ENCODE data around the gene ANKRD36C.
A peak's percentile ranks its signal among the peaks of the same experiment; 100 is the strongest.
"Not testable (repeated sequence)": the region's sequence is repeated elsewhere in the genome, so short reads cannot be mapped to it uniquely, and the experiment has no call there.

ANKRD36C gene

GRCh38 chr2:95991351-95992094 lies at the start of gene ANKRD36C:
TSS of gene ANKRD36C (minus strand) at chr2:95991824. CDS start at chr2:95991708, 116 bp downstream.
- Histone ChIP-seq H3K9ac (ENCODE audit: low read length) (peak within 1 kb of the TSS; percentile 22), H3K4me3 (ENCODE audit: low read length) (peak within 1 kb of the TSS; percentile 72)
- H3K36me3 ChIP-seq (ENCODE audit: control insufficient read depth, low read depth, low read length); H3K4me1 ChIP-seq (ENCODE audit: control insufficient read depth, low read depth, low read length); H3K27me3 ChIP-seq (ENCODE audit: control insufficient read depth, insufficient read depth, low read length); H3K9me3 ChIP-seq (ENCODE audit: control insufficient read depth, low read depth, low read length); H3K27ac ChIP-seq (ENCODE audit: low read length): not testable (repeated sequence)

DNA sequence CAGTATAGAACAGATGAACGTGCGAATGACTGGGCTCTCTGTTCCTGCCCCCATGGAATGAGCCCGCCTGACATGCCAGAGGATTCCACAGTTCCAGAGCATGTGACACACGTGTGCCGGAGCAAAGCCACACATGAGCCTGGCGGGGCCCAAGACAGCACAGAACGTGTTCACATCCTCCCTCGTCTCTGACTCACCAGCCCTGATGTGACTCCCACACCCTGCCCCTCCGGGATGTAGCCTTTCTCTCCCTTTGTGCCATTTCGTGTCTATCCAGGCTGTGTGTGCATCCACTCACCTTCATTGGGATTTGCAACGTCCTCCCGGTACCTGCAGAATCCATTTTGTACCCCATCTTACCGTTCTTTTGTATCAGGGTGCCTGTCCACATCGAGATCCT lies 43.9 kb upstream of the ANKRD36C start:
- not testable (repeated sequence) for H3K36me3 ChIP-seq (ENCODE audit: control insufficient read depth, low read depth, low read length); H3K4me3 ChIP-seq (ENCODE audit: low read length); H3K27ac ChIP-seq (ENCODE audit: low read length); H3K4me1 ChIP-seq (ENCODE audit: control insufficient read depth, low read depth, low read length); H3K9me3 ChIP-seq (ENCODE audit: control insufficient read depth, low read depth, low read length); H3K27me3 ChIP-seq (ENCODE audit: control insufficient read depth, insufficient read depth, low read length); H3K9ac ChIP-seq (ENCODE audit: low read length)

GRCh38 chr2:96034792-96035191 lies 43.2 kb upstream of the ANKRD36C start, which contains the start of gene GPAT2:
TSS of gene GPAT2 (minus strand) at chr2:96034916. CDS start at chr2:96032359, 2,557 bp downstream.
- H3K4me3 ChIP-seq (ENCODE audit: low read length); H3K36me3 ChIP-seq (ENCODE audit: control insufficient read depth, low read depth, low read length); H3K27me3 ChIP-seq (ENCODE audit: control insufficient read depth, insufficient read depth, low read length); H3K27ac ChIP-seq (ENCODE audit: low read length); H3K9me3 ChIP-seq (ENCODE audit: control insufficient read depth, low read depth, low read length); H3K9ac ChIP-seq (ENCODE audit: low read length); H3K4me1 ChIP-seq (ENCODE audit: control insufficient read depth, low read depth, low read length): not testable (repeated sequence)

DNA sequence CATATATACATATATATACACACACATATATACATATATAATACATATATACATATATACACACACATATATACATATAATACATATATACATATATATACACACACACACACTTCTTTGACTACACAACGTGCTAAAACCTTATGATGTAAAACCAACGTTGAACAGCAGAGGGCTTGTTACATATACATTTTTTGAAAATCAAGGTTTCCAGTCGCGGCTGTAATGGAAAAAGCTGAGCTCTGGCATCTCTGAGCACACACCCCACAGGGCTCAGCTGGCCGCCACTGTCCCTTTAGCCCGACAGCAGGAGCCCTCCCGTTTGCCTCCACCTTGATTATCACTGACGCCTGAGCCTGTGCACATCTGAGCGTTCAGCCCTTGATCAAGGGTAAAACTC lies 42.4 kb upstream of the ANKRD36C start:
- not testable (repeated sequence) for H3K4me3 ChIP-seq (ENCODE audit: low read length); H3K36me3 ChIP-seq (ENCODE audit: control insufficient read depth, low read depth, low read length); H3K9me3 ChIP-seq (ENCODE audit: control insufficient read depth, low read depth, low read length); H3K27me3 ChIP-seq (ENCODE audit: control insufficient read depth, insufficient read depth, low read length); H3K27ac ChIP-seq (ENCODE audit: low read length); H3K9ac ChIP-seq (ENCODE audit: low read length); H3K4me1 ChIP-seq (ENCODE audit: control insufficient read depth, low read depth, low read length)

DNA sequence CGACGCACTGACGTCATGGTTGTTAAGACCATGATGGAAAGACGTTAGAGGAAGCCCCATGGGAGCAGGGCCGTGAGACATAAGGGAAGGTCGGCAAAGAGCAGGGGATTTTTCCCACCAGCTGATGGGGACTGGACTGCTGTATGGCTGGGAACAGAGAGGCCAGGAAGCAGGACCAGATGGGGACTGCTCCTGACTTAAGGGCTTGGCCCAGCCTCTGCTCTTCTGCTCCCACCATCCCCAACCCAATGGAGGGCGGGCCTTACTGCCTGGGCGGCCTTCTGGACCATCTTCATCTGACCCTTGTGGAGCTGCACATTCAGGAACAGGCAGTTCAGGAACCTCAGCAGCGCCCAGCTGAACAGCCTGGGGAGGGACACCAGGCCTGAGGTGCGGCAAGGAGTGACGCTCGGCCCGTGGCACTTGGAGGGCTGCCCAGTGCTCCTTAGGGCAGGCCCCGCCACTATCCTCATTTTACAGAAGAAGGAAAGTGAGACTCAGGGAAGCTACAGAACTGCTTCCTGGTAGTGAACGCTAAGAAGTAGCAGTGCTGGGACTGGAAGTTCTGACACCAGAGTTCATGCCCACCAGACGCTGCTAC lies 36.2 kb upstream of the ANKRD36C start:
- H3K4me3 ChIP-seq (ENCODE audit: low read length); H3K9ac ChIP-seq (ENCODE audit: low read length); H3K27ac ChIP-seq (ENCODE audit: low read length); H3K4me1 ChIP-seq (ENCODE audit: control insufficient read depth, low read depth, low read length); H3K9me3 ChIP-seq (ENCODE audit: control insufficient read depth, low read depth, low read length); H3K27me3 ChIP-seq (ENCODE audit: control insufficient read depth, insufficient read depth, low read length); H3K36me3 ChIP-seq (ENCODE audit: control insufficient read depth, low read depth, low read length): not testable (repeated sequence)

GRCh38 chr2:96025755-96026154 lies 34.1 kb upstream of the ANKRD36C start:
- not testable (repeated sequence) for H3K27me3 ChIP-seq (ENCODE audit: control insufficient read depth, insufficient read depth, low read length); H3K4me1 ChIP-seq (ENCODE audit: control insufficient read depth, low read depth, low read length); H3K27ac ChIP-seq (ENCODE audit: low read length); H3K9ac ChIP-seq (ENCODE audit: low read length); H3K36me3 ChIP-seq (ENCODE audit: control insufficient read depth, low read depth, low read length); H3K4me3 ChIP-seq (ENCODE audit: low read length); H3K9me3 ChIP-seq (ENCODE audit: control insufficient read depth, low read depth, low read length)

DNA sequence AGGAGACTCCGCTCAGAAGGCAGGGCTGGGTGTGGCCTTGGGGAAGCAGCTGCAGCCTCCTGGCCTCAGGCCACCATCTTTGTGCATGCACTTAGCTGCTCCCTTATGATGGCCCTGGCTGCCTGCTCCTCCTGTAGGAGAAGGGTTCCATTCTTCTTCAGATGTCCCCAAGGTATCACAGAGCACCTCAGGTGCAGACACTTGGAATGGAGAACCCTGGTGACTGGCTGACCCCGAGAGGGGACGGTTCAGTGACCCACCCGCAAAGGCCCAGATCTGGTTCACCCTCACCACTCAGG lies 33.5 kb upstream of the ANKRD36C start:
- Histone ChIP-seq H3K9me3 (ENCODE audit: control insufficient read depth, low read depth, low read length) (no peaks in the 10 kb centered on the region), H3K27ac (ENCODE audit: low read length) (no peak overlapping the region), H3K4me1 (ENCODE audit: control insufficient read depth, low read depth, low read length) (no peaks in the 10 kb centered on the region), H3K27me3 (ENCODE audit: control insufficient read depth, insufficient read depth, low read length) (no peaks in the 10 kb centered on the region), H3K36me3 (ENCODE audit: control insufficient read depth, low read depth, low read length) (no peaks in the 10 kb centered on the region), H3K9ac (ENCODE audit: low read length) (no peak overlapping the region), H3K4me3 (ENCODE audit: low read length) (no peak overlapping the region)

GRCh38 chr2:96024336-96025193 lies 32.9 kb upstream of the ANKRD36C start:
- no peak overlapping the region for H3K9ac ChIP-seq (ENCODE audit: low read length)
- no peaks in the 10 kb centered on the region for H3K36me3 ChIP-seq (ENCODE audit: control insufficient read depth, low read depth, low read length)
- H3K4me3 ChIP-seq (ENCODE audit: low read length) = no peak overlapping the region
- no peak overlapping the region for H3K27ac ChIP-seq (ENCODE audit: low read length)
- no peaks in the 10 kb centered on the region for H3K9me3 ChIP-seq (ENCODE audit: control insufficient read depth, low read depth, low read length)
- no peaks in the 10 kb centered on the region for H3K4me1 ChIP-seq (ENCODE audit: control insufficient read depth, low read depth, low read length)
- no peaks in the 10 kb centered on the region for H3K27me3 ChIP-seq (ENCODE audit: control insufficient read depth, insufficient read depth, low read length)

GRCh38 chr2:96023701-96024100 lies 32.1 kb upstream of the ANKRD36C start:
- not testable (repeated sequence) for H3K36me3 ChIP-seq (ENCODE audit: control insufficient read depth, low read depth, low read length); H3K9me3 ChIP-seq (ENCODE audit: control insufficient read depth, low read depth, low read length); H3K27me3 ChIP-seq (ENCODE audit: control insufficient read depth, insufficient read depth, low read length); H3K4me1 ChIP-seq (ENCODE audit: control insufficient read depth, low read depth, low read length); H3K4me3 ChIP-seq (ENCODE audit: low read length); H3K27ac ChIP-seq (ENCODE audit: low read length); H3K9ac ChIP-seq (ENCODE audit: low read length)

DNA sequence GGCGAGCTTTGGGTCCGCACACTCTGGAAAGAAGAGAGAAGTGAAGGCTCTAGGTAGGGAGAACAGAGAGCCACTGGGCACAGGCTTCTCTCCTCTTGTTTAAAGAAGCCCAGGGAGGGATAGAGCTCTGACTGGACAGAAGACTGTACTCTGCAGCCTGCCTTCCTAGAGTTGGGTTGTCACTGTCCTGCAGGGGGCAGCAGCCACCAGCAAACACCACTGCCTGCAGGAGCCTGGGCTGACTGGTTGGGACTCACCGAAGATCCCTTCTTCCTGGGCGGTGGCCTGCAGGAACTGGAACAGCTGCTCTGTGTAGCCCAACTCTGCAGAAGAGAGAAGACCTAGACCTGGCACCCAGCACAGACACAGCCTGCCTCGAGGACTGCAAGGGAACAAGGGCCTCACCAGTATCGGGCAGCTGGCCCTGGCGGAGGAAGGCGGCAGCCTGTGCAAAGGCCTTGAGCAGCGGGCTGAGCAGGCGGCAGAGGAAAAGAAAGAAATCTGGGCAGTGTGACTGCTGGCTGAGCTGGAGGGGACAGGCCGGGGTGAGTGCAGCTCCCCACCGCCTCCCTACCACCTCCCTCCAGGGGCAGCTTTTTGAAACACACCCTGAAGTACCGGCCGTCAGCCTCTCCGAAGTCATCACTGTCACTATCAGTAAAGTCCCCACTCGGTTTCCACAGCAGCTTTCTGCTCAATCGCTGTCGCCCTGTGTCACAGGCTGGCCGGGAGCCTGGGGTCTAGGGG lies 31.2 kb upstream of the ANKRD36C start:
- not testable (repeated sequence) for H3K27ac ChIP-seq (ENCODE audit: low read length); H3K4me3 ChIP-seq (ENCODE audit: low read length); H3K36me3 ChIP-seq (ENCODE audit: control insufficient read depth, low read depth, low read length); H3K9ac ChIP-seq (ENCODE audit: low read length); H3K27me3 ChIP-seq (ENCODE audit: control insufficient read depth, insufficient read depth, low read length); H3K4me1 ChIP-seq (ENCODE audit: control insufficient read depth, low read depth, low read length); H3K9me3 ChIP-seq (ENCODE audit: control insufficient read depth, low read depth, low read length)

- H3K27ac ChIP-seq (ENCODE audit: low read length) = not testable (repeated sequence)
These were observed 30.5 kb upstream of the ANKRD36C start for GRCh38 chr2:96022126-96022525.

More at GRCh38 chr2:96022126-96022525, 30.5 kb upstream of the ANKRD36C start:
- not testable (repeated sequence) for H3K4me1 ChIP-seq (ENCODE audit: control insufficient read depth, low read depth, low read length); H3K4me3 ChIP-seq (ENCODE audit: low read length); H3K9me3 ChIP-seq (ENCODE audit: control insufficient read depth, low read depth, low read length); H3K27me3 ChIP-seq (ENCODE audit: control insufficient read depth, insufficient read depth, low read length); H3K36me3 ChIP-seq (ENCODE audit: control insufficient read depth, low read depth, low read length); H3K9ac ChIP-seq (ENCODE audit: low read length)

Measured in iPS-18a (cell line).